ENCODE data around the gene BAG5.
"Not testable (repeated sequence)": the region's sequence is repeated elsewhere in the genome, so short reads cannot be mapped to it uniquely, and the experiment has no call there.

BAG5 gene

GRCh38 chr14:103521951-103522563, 40.4 kb downstream of the BAG5 start:
- DNase-seq: peak; percentile 83

GRCh38 chr14:103521438-103521950, 41.0 kb downstream of the BAG5 start:
- DNase-seq: peak; percentile 46

- DNase-seq: peak; percentile 90
Observed at GRCh38 chr14:103520657-103521437, 41.6 kb downstream of the BAG5 start.

- no peak for DNase-seq
Observed at GRCh38 chr14:103520269-103520656, 42.2 kb downstream of the BAG5 start.

GRCh38 chr14:103519837-103520212, 42.6 kb downstream of the BAG5 start:
- peak; percentile 56 for DNase-seq

- DNase-seq: no peak
Observed at GRCh38 chr14:103519043-103519836, 43.2 kb downstream of the BAG5 start.

GRCh38 chr14:103518422-103519042, 43.9 kb downstream of the BAG5 start:
- peak; percentile 83 for DNase-seq

GRCh38 chr14:103517721-103518421, 44.6 kb downstream of the BAG5 start:
- peak; percentile 80 for DNase-seq

- DNase-seq: peak; percentile 54
Observed at GRCh38 chr14:103517174-103517566, 45.3 kb downstream of the BAG5 start.

GRCh38 chr14:103516426-103517173, 45.9 kb downstream of the BAG5 start:
- no peak for DNase-seq

GRCh38 chr14:103514596-103515421, 47.6 kb downstream of the BAG5 start:
- DNase-seq: no peak

GRCh38 chr14:103512701-103513611, 49.5 kb downstream of the BAG5 start:
- DNase-seq: peak; percentile 65

- not testable (repeated sequence) for DNase-seq
Observed at GRCh38 chr14:103512180-103512579, 50.3 kb downstream of the BAG5 start.

- DNase-seq: no peak
Observed at GRCh38 chr14:103510724-103511693, 51.4 kb downstream of the BAG5 start.

GRCh38 chr14:103509864-103510723, 52.4 kb downstream of the BAG5 start:
- DNase-seq: no peak

- DNase-seq: no peak
Observed at GRCh38 chr14:103508521-103509329, 53.7 kb downstream of the BAG5 start.

All from retina (tissue), 1 donor.